GM12892 (cell line): ENCODE measurements around the gene PALLD.

ENCODE experiments used
- POLR2A ChIP-seq: IDR thresholded peaks from 2 replicates; pipeline ENCODE4 v1.6.1; 2011; ENCODE audit warnings: low read depth, low read length, control low read depth
- POLR2AphosphoS5 ChIP-seq: IDR thresholded peaks from 2 replicates; pipeline ENCODE4 v1.6.1; 2011; ENCODE audit warnings: low read depth, low read length, control low read depth

- TF ChIP-seq POLR2A (no peak), POLR2AphosphoS5 (no peak)
These were observed 21.1 kb upstream of the PALLD start for GRCh38 chr4:168475745-168476144.
